ENCODE results near the gene GRIK1.

DNA sequence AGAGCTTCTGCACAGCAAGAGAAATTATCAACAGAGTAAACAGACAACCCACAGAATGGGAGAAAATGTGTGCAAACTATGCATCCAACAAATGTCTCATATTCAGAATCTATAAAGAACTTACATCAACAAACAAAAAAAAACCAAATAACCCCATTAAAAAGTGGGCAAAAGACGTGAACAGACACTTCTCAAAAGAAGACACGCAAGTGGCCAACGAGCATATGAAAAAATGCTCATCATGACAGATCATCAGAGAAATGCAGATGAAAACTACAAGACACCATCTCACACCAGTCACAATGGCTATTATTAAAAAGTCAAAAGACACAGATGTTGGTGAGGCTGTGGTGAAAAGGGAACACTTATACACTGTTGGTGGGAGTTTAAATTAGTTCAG lies 257.0 kb downstream of the GRIK1 start:
- no peak for TF ChIP-seq POLR2A (IDR thresholded peaks at IDR 0.05)
- no peak for TF ChIP-seq POLR2AphosphoS5 (IDR thresholded peaks at IDR 0.05; ENCODE audit: insufficient read depth in 1 of 2, low read depth in 1 of 2)

Data from vagina (tissue), 2 donors.